OCI-LY3 (cell line): ENCODE results near the gene BIRC7.

Source experiments
- H2AFZ ChIP-seq: fragments of 200-600, 300-600 bp; shearing (Covaris generic); 2 replicates; pipeline ENCODE4 v1.6.0; 2014; ENCODE audit warnings: antibody characterized with exemption, low read depth, low read length
- H3K27ac ChIP-seq: fragments of 200-600, 300-600 bp; sonication (generic); 2 replicates; pipeline ENCODE4 v1.5.1; 2014; ENCODE audit warnings: mild to moderate bottlenecking, low read length, moderate library complexity, mixed read lengths
- H3K27me3 ChIP-seq: fragments of 200-600, 300-600 bp; sonication (generic); 2 replicates; pipeline ENCODE4 v1.6.1; 2014; ENCODE audit warnings: low read depth, low read length, mixed read lengths
- H3K36me3 ChIP-seq: fragments of 200-600, 300-600 bp; sonication (generic); replicated peaks from 2 replicates; pipeline ENCODE3; 2014; ENCODE audit warnings: low read depth, low read length, mixed read lengths
- H3K4me1 ChIP-seq: fragments of 300-600, 200-600 bp; sonication (generic); 2 replicates; pipeline ENCODE4 v1.6.1; 2014; ENCODE audit warnings: low read length, mixed read lengths
- H3K4me2 ChIP-seq: fragments of 200-600, 300-600 bp; sonication (generic); 2 replicates; pipeline ENCODE4 v1.6.1; 2014; ENCODE audit warnings: low read length, mixed read lengths
- H3K4me3 ChIP-seq: fragments of 300-600, 200-600 bp; sonication (generic); 2 replicates; pipeline ENCODE4 v1.5.1; 2014; ENCODE audit warnings: antibody characterized with exemption, mild to moderate bottlenecking, low read length, moderate library complexity
- H3K79me2 ChIP-seq: fragments of 300-600, 200-600 bp; shearing (Covaris generic); 2 replicates; pipeline ENCODE4 v1.6.1; 2014; ENCODE audit warnings: mild to moderate bottlenecking, low read length, mixed read lengths
- H3K9ac ChIP-seq: fragments of 300-600, 200-600 bp; shearing (Covaris generic); 2 replicates; pipeline ENCODE4 v1.6.0; 2014; ENCODE audit warnings: mild to moderate bottlenecking, low read length, moderate library complexity
- H3K9me3 ChIP-seq: fragments of 200-600, 300-600 bp; shearing (Covaris generic); 2 replicates; pipeline ENCODE4 v1.6.1; 2014; ENCODE audit warnings: low read length, mixed read lengths; ENCODE audit not compliant: insufficient read depth
- H4K20me1 ChIP-seq: fragments of 200-600, 300-600 bp; sonication (generic); 2 replicates; pipeline ENCODE4 v1.6.1; 2016; ENCODE audit warnings: low read length, mixed read lengths; ENCODE audit not compliant: insufficient read depth
- EZH2phosphoT487 ChIP-seq: fragments of 200-600 bp; shearing (Covaris generic); IDR thresholded peaks from 2 replicates; pipeline ENCODE4 v1.6.1; 2018; ENCODE audit warnings: antibody characterized with exemption, mixed run types, low read depth
- TF ChIP-seq, protein P1 (sequence below): fragments of 200-600, 300-600 bp; sonication (generic); IDR thresholded peaks from 2 replicates; pipeline ENCODE4 v1.5.1; 2014; ENCODE audit warnings: antibody characterized with exemption, low read length, low read depth

BIRC7 gene

DNA sequence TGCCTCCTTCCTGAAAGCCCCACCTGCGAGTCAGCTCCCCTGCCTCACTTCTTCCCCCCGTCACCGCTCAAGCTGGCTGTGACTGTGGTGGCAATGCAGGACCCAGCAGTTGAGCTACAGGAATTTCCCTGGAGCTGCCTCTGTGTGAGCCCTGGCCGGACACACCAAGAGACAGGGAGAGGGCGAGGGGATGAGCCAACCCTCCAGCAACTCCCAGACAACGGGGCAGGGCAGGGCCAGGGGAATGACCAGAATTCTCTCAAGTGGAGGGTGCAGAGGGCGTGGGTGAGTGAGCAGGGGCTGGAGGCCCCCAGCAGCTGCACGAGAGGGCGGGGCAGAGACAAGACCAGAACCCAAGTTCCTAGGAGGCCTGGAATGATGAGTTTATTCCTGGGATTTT lies 32.0 kb downstream of the BIRC7 start:
- Histone ChIP-seq H3K4me3 (no peak overlapping the region), H3K27me3 (no peaks in the 10 kb centered on the region), H3K9me3 (no peaks in the 10 kb centered on the region), H3K79me2 (peaks cover under 1% of the 10 kb centered on the region; the same call in 1 of the 2 replicates), H3K9ac (no peak overlapping the region), H2AFZ (no peak overlapping the region), H3K4me1 (peaks cover 5% of the 10 kb centered on the region; the same call in 1 of the 2 replicates), H3K36me3 (no peaks in the 10 kb centered on the region), H4K20me1 (no peaks in the 10 kb centered on the region), H3K27ac (no peak overlapping the region), H3K4me2 (no peak overlapping the region)
- TF ChIP-seq, protein P1, sequence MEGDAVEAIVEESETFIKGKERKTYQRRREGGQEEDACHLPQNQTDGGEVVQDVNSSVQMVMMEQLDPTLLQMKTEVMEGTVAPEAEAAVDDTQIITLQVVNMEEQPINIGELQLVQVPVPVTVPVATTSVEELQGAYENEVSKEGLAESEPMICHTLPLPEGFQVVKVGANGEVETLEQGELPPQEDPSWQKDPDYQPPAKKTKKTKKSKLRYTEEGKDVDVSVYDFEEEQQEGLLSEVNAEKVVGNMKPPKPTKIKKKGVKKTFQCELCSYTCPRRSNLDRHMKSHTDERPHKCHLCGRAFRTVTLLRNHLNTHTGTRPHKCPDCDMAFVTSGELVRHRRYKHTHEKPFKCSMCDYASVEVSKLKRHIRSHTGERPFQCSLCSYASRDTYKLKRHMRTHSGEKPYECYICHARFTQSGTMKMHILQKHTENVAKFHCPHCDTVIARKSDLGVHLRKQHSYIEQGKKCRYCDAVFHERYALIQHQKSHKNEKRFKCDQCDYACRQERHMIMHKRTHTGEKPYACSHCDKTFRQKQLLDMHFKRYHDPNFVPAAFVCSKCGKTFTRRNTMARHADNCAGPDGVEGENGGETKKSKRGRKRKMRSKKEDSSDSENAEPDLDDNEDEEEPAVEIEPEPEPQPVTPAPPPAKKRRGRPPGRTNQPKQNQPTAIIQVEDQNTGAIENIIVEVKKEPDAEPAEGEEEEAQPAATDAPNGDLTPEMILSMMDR = no peak
- TF ChIP-seq EZH2phosphoT487 = no peak

DNA sequence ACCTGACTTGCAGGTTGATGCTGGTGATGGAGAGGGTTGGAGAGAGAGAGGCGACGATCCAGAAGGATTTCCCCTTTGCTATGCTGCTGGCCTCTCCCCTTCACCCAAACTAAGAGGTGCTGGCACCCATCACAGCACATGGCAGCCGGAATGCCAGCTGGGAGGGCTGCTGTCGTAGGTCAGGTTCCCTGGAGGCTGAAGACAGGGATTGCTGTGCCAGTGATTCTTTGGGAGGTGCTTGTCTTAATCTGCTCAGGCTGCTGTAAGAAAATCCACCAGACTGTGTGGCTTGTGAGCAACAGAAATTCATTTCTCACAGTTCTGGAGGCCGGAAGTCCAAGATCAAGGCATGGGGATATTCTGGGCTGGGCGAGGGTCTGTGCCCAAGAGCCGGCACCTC lies 32.6 kb downstream of the BIRC7 start:
- Histone ChIP-seq H3K9me3 (no peaks in the 10 kb centered on the region), H3K4me2 (no peak overlapping the region)
- TF ChIP-seq EZH2phosphoT487 = no peak
- TF ChIP-seq, protein P1 = no peak

DNA sequence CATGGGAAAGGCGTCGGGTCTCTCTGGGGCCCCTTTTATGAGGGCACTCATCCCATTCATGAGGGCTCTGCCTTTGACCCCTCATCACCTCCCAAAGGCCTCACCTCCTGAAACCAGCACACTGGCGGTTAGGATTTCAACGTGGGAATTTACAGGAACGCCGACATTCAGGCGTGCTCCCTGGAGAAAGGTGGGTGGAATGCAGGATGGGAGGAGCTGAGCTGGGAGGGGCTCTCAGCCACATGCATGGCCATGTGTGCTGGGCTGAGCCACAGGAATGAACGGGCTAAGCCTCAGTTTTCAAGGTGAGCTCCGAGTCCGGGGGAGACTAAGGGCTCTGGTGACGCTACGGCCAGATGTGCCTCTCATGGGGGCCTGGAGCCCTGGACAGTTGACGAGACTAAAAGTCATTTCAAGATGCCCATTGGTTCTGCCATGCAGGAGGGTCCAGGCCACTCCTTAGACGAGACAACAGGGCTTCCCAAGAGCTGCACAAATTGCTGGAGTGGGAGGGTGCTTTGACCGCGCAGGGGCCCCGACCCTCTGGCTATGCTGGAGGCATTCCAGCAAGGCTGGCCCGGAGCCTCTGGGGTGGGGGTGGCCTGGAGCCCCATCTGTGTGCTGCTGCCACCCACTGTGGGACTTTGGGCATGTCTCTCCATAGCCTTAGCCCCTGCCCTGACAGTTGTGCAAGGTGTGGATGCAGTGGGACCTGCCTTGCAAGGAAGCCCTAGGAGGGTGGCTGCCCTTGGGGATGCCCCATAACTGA lies 33.1 kb downstream of the BIRC7 start:
- Histone ChIP-seq H3K4me1 (peaks cover 6% of the 10 kb centered on the region), H3K4me2 (no peak overlapping the region)

More for the DNA sequence above, 32.6 kb downstream of the BIRC7 start:
- H3K27ac ChIP-seq = no peak overlapping the region
- no peaks in the 10 kb centered on the region for H3K36me3 ChIP-seq
- peaks cover 7% of the 10 kb centered on the region for H3K79me2 ChIP-seq
- peaks cover 5% of the 10 kb centered on the region; the same call in 1 of the 2 replicates for H3K4me1 ChIP-seq
- H3K9ac ChIP-seq = no peak overlapping the region
- no peak overlapping the region for H3K4me3 ChIP-seq
- no peaks in the 10 kb centered on the region for H3K27me3 ChIP-seq
- no peaks in the 10 kb centered on the region for H4K20me1 ChIP-seq
- no peak overlapping the region for H2AFZ ChIP-seq

DNA sequence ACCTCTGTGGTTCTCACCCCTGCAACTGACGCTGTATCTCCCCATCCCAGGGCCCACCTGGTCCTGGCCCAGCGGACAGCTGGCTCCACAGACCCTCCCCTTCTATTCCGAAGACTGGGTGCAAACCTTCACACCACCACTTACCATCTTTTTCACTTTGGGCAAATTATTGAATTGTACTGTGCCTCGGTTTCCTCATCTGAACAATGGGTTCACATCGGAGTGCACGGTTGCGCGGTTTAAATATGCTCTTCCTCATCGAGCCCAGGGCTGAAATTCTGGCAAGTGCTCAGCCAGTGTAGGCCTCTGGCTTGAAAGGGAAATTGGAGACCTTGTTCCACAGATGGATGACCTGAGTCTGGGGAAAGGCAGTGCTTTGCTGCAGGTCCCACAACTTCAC lies 34.0 kb downstream of the BIRC7 start:
- Histone ChIP-seq H3K9me3 (no peaks in the 10 kb centered on the region), H3K4me2 (no peak overlapping the region), H3K36me3 (no peaks in the 10 kb centered on the region), H3K4me3 (no peak overlapping the region), H2AFZ (no peak overlapping the region), H3K27ac (no peak overlapping the region), H3K9ac (no peak overlapping the region), H4K20me1 (peaks cover 9% of the 10 kb centered on the region), H3K27me3 (no peaks in the 10 kb centered on the region), H3K4me1 (peaks cover 14% of the 10 kb centered on the region), H3K79me2 (peaks cover 21% of the 10 kb centered on the region)
- TF ChIP-seq, protein P1 = no peak
- no peak for TF ChIP-seq EZH2phosphoT487

More for the DNA sequence above, 33.1 kb downstream of the BIRC7 start:
- Histone ChIP-seq H3K4me3 (no peak overlapping the region), H3K27ac (no peak overlapping the region), H3K9me3 (no peaks in the 10 kb centered on the region), H4K20me1 (peaks cover 1% of the 10 kb centered on the region), H3K27me3 (no peaks in the 10 kb centered on the region), H2AFZ (no peak overlapping the region), H3K9ac (no peak overlapping the region), H3K36me3 (no peaks in the 10 kb centered on the region), H3K79me2 (peaks cover 13% of the 10 kb centered on the region)
- TF ChIP-seq EZH2phosphoT487 = no peak
- TF ChIP-seq, protein P1 = no peak
